Panc1 (cell line): ENCODE measurements around the gene DUSP23.

Experiments used
- CTCF ChIP-seq: fragments of 450-650 bp; IDR thresholded peaks from 2 replicates; pipeline ENCODE4 v1.5.1; 2017; ENCODE audit warnings: mild to moderate bottlenecking
- POLR2AphosphoS5 ChIP-seq: IDR thresholded peaks from 2 replicates; pipeline ENCODE4 v1.6.1; 2012; ENCODE audit warnings: mild to moderate bottlenecking, low read depth, low read length, moderate library complexity
- SIN3A ChIP-seq: IDR thresholded peaks from 2 replicates; pipeline ENCODE4 v1.6.1; 2012; ENCODE audit warnings: low read depth, mild to moderate bottlenecking, low read length, moderate library complexity, borderline replicate concordance; ENCODE audit not compliant: insufficient read depth

DNA sequence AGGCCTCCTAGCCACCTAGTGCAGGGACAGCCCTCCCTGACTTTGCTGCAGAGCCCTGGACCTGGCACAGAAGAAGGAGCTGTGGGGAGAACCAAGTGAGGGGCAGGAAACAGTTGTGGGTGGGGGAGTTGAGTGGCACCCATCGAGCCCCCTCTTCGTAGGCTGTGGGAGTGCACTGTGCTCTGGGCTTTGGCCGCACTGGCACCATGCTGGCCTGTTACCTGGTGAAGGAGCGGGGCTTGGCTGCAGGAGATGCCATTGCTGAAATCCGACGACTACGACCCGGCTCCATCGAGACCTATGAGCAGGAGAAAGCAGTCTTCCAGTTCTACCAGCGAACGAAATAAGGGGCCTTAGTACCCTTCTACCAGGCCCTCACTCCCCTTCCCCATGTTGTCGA is 1.2 kb downstream of the DUSP23 start:
- TF ChIP-seq POLR2AphosphoS5: no peak
- TF ChIP-seq CTCF: no peak
- TF ChIP-seq SIN3A: no peak
